HepG2 (cell line): ENCODE results near the gene COLEC12. TPM values are rescaled to one million over a fixed set of nuclear protein-coding genes. Genes with fewer than 3 reads are reported as not detected.

Source experiments
- ATAC-seq: fragments of 200-7000 bp; cut with Tn5 transposase; 3 replicates; pipeline ENCODE4 v1.9.1; 2020; ENCODE audit warnings: mild to moderate bottlenecking, moderate library complexity
- BruUV-seq: library from RNA; stranded (reverse); fragments of 400-500 nt; replicated peaks from 2 replicates; lab custom pipeline; 2021; lab: Mats Ljungman, UMichigan
- CTCF ChIA-PET: fragments of 300-600 bp; formaldehyde crosslinking; extraction: SDS; loops from one replicate; lab custom pipeline; 2021; ENCODE audit warnings: low total read pairs, inconsistent platforms, low intra/inter-chr PET ratio; lab: Yijun Ruan, JAX
- POLR2A ChIA-PET: fragments of 350-600 bp; sonication (Branson Sonifier 250); formaldehyde crosslinking; loops from one replicate; lab custom pipeline; 2020; ENCODE audit warnings: antibody characterized with exemption, inconsistent platforms; lab: Yijun Ruan, JAX
- DNase-seq: peaks from one replicate; pipeline ENCODE4 v3.0.0-alpha.2; 2015; ENCODE audit warnings: low spot score
- FAIRE-seq: peaks from 3 replicates; lab custom pipeline; 2011; peaks lifted over from hg19 to GRCh38; lab: Jason Lieb, UNC
- H2AFZ ChIP-seq: one replicate; pipeline ENCODE4 v1.6.1; 2011; ENCODE audit warnings: low read length, inconsistent platforms
- H3K27ac ChIP-seq: fragments of 300-600 bp; 3 replicates; pipeline ENCODE4 v1.8.0; 2011; ENCODE audit warnings: mixed run types, mild to moderate bottlenecking, mixed read lengths, low read length, inconsistent platforms; ENCODE audit not compliant: insufficient read depth; ENCODE audit errors: extremely low read length
- H3K27me3 ChIP-seq, 2 experiments: fragments of 200-600 bp in 1 of 2; 2 replicates in 1 of 2; 3 replicates in 1 of 2; pipeline versions ENCODE4 v1.6.0 to v1.8.0; 2011; ENCODE audit warnings: low read length in 2 of 2, mild to moderate bottlenecking in 2 of 2, moderate library complexity in 2 of 2, inconsistent platforms in 1 of 2; ENCODE audit not compliant: insufficient read depth in 2 of 2, control insufficient read depth in 1 of 2
- H3K36me3 ChIP-seq, 2 experiments: fragments of 200-600 bp in 1 of 2; replicated peaks in 1 of 2; 2 replicates in 1 of 2; 3 replicates in 1 of 2; pipeline versions ENCODE4 v1.5.1 to v1.8.0; 2011; ENCODE audit warnings: low read length in 2 of 2, inconsistent platforms in 1 of 2; ENCODE audit not compliant: insufficient read depth in 2 of 2, control insufficient read depth in 1 of 2
- H3K4me1 ChIP-seq: 2 replicates; pipeline ENCODE4 v1.5.1; 2012; ENCODE audit warnings: low read length, inconsistent platforms; ENCODE audit not compliant: insufficient read depth
- H3K4me2 ChIP-seq: 2 replicates; pipeline ENCODE4 v1.6.0; 2011; ENCODE audit warnings: low read depth, low read length, inconsistent platforms
- H3K4me3 ChIP-seq, 3 experiments: fragments of 200-600 bp in 1 of 3; sonication (generic), shearing (Covaris generic) in 1 of 3; replicated peaks in 1 of 3; 2 replicates each; pipeline ENCODE4 v1.5.1; 2011 to 2016; ENCODE audit warnings: low read length in 3 of 3, inconsistent platforms in 2 of 3, low read depth in 2 of 3, mild to moderate bottlenecking in 2 of 3, control low read depth in 1 of 3, mixed read lengths in 1 of 3; ENCODE audit not compliant: insufficient read depth in 1 of 3
- H3K79me2 ChIP-seq: one replicate; pipeline ENCODE4 v1.6.1; 2011; ENCODE audit warnings: low read length, inconsistent platforms; ENCODE audit not compliant: insufficient read depth
- H3K9ac ChIP-seq: 2 replicates; pipeline ENCODE4 v1.6.0; 2011; ENCODE audit warnings: mild to moderate bottlenecking, low read depth, low read length, inconsistent platforms; ENCODE audit not compliant: insufficient read depth
- H3K9me3 ChIP-seq: 2 replicates; pipeline ENCODE4 v1.5.1; 2012; ENCODE audit warnings: mild to moderate bottlenecking, low read length
- H4K20me1 ChIP-seq: 2 replicates; pipeline ENCODE4 v1.6.0; 2011; ENCODE audit warnings: inconsistent platforms, mild to moderate bottlenecking, low read length, moderate library complexity; ENCODE audit not compliant: insufficient read depth
- BCL3 ChIP-seq: sonication (generic); formaldehyde crosslinking; IDR thresholded peaks from 2 replicates; pipeline ENCODE4 v1.5.1; 2020; ENCODE audit warnings: mild to moderate bottlenecking, missing genetic modification reagents, moderate library complexity
- DBP ChIP-seq: sonication (generic); formaldehyde crosslinking; IDR thresholded peaks from 2 replicates; pipeline ENCODE4 v1.4.0; 2020; ENCODE audit warnings: missing genetic modification reagents; ENCODE audit errors: not compliant biosample characterization
- LBX2 ChIP-seq: sonication (generic); formaldehyde crosslinking; IDR thresholded peaks from 2 replicates; pipeline ENCODE4 v1.5.0; 2020; ENCODE audit warnings: missing genetic modification reagents, mild to moderate bottlenecking, borderline replicate concordance
- MED13 ChIP-seq: sonication (generic); formaldehyde crosslinking; IDR thresholded peaks from 2 replicates; pipeline ENCODE4 v1.5.0; 2020; ENCODE audit warnings: missing genetic modification reagents
- TEF ChIP-seq: sonication (generic); formaldehyde crosslinking; IDR thresholded peaks from 2 replicates; pipeline ENCODE4 v1.5.0; 2020; ENCODE audit warnings: missing genetic modification reagents
- ZNF205 ChIP-seq: IDR thresholded peaks from 2 replicates; pipeline ENCODE4 v1.6.1; 2018; ENCODE audit warnings: missing biosample characterization, missing genetic modification reagents
- ZNF605 ChIP-seq: sonication (generic); formaldehyde crosslinking; IDR thresholded peaks from 2 replicates; pipeline ENCODE4 v1.8.0; 2022; ENCODE audit warnings: mild to moderate bottlenecking, missing genetic modification reagents
- ZSCAN22 ChIP-seq: sonication (generic); formaldehyde crosslinking; IDR thresholded peaks from 2 replicates; pipeline ENCODE4 v1.4.0; 2020; ENCODE audit warnings: mild to moderate bottlenecking, missing genetic modification reagents
- WGBS: methylation state at CpG from one replicate; pipeline ENCODE4 v1.1.6; 2017; ENCODE audit warnings: low lambda C conversion rate; 5-methylcytosine and 5-hydroxymethylcytosine counted together
- in situ Hi-C: cut with HindIII; loops from 2 replicates; pipeline ENCODE4 v1.10.0; 2017; ENCODE audit warnings: low pct_unique_long_range_greater_than_20kb; ENCODE audit not compliant: extremely low pct_ligation_motif_present
- intact Hi-C: fragments of 100-400 bp; cut with micrococcal nuclease; formaldehyde crosslinking; loops from one replicate; pipeline ENCODE4 v1.10.0; 2022; ENCODE audit not compliant: unreplicated experiment
- polyA plus RNA-seq, 8 experiments: library from polyadenylated mRNA; depleted of rRNA in 3 of 8; stranded (reverse) in 7 of 8; unstranded in 1 of 8; fragments of >200 nt; fragmentation: Illumina TruSeq in 4 of 8; extraction: Trizol in 4 of 8; gene quantifications; 2 replicates each; pipeline versions ENCODE4 v1.2.1 to v1.2.3, GENCODE V29; 2011 to 2016; ENCODE audit warnings: low read depth in 4 of 8, missing spikeins in 1 of 8, mixed read lengths in 1 of 8; ENCODE audit not compliant: insufficient read depth in 1 of 8
- total RNA-seq, 5 experiments: library from RNA; depleted of rRNA; stranded (reverse); fragments of >200 nt; fragmentation: Illumina TruSeq; extraction: Trizol; gene quantifications; 2 replicates each; pipeline ENCODE4 v1.2.3, GENCODE V29; 2016; ENCODE audit warnings: low read depth in 1 of 5

Gene COLEC12
- total and polyA plus RNA-seq, 2 of the 13 experiments (the other 11 are each of a cell fraction or from before 2014, with no cell fraction given), result 0.02 to 0.11 TPM

- DNase-seq (no peak), FAIRE-seq (no peak), ATAC-seq (no peak)
- Histone ChIP-seq H3K79me2 (no peaks in the 10 kb centered on the region), H3K36me3 (no peaks in the 10 kb centered on the region), H3K27me3 (no peaks in the 10 kb centered on the region), H3K4me3 (no peak overlapping the region), H3K9me3 (no peaks in the 10 kb centered on the region), H3K4me2 (no peak overlapping the region), H2AFZ (no peak overlapping the region), H3K27ac (no peak overlapping the region), H3K4me1 (peaks cover 11% of the 10 kb centered on the region), H4K20me1 (no peaks in the 10 kb centered on the region), H3K9ac (no peak overlapping the region)
- intact Hi-C loops, result no loop called here
- BruUV-seq, result no TSS peak
- TF ChIP-seq LBX2 (CRISPR knock-in tag) (no peak), DBP (no peak), TEF (CRISPR knock-in tag) (no peak), ZNF205 (CRISPR knock-in tag) (no peak), ZNF605 (no peak), ZSCAN22 (CRISPR knock-in tag) (no peak), BCL3 (CRISPR knock-in tag) (no peak), MED13 (no peak)
- in situ Hi-C loops, result no loop called here
- CTCF ChIA-PET, result no interaction called here
- POLR2A ChIA-PET, result no interaction called here
- WGBS, result 7% methylated on average over 1 of the region's 1 CpG
Observed at GRCh38 chr18:527146-527545, 26.6 kb upstream of the COLEC12 start.
